ENCODE measurements around the gene AGFG2.

AGFG2 gene

GRCh38 chr7:100552532-100552931 lies 13.5 kb downstream of the AGFG2 start:
- no peak for TF ChIP-seq CTCF (IDR thresholded peaks at IDR 0.05; ENCODE audit: poor library complexity, severe bottlenecking)
- no peak for ATAC-seq (ENCODE audit: low read depth)

GRCh38 chr7:100553032-100553431 lies 14.0 kb downstream of the AGFG2 start:
- TF ChIP-seq CTCF (IDR thresholded peaks at IDR 0.05; ENCODE audit: poor library complexity, severe bottlenecking) = no peak
- Histone ChIP-seq H3K36me3 (ENCODE audit: low read depth) (peaks cover 57% of the 10 kb centered on the region), H3K4me3 (ENCODE audit: severe bottlenecking) (no peak overlapping the region), H3K27ac (ENCODE audit: poor library complexity, severe bottlenecking) (no peak overlapping the region), H3K4me1 (ENCODE audit: insufficient read depth, poor library complexity, severe bottlenecking) (peaks cover 5% of the 10 kb centered on the region), H3K27me3 (ENCODE audit: insufficient read depth, poor library complexity, severe bottlenecking) (no peaks in the 10 kb centered on the region), H3K9me3 (ENCODE audit: severe bottlenecking) (no peaks in the 10 kb centered on the region)
- no peak for ATAC-seq (ENCODE audit: low read depth)
- no peak for DNase-seq (ENCODE audit: low spot score)

More at GRCh38 chr7:100552532-100552931, 13.5 kb downstream of the AGFG2 start:
- Histone ChIP-seq H3K36me3 (ENCODE audit: low read depth) (peaks cover 57% of the 10 kb centered on the region), H3K4me3 (ENCODE audit: severe bottlenecking) (no peak overlapping the region), H3K27me3 (ENCODE audit: insufficient read depth, poor library complexity, severe bottlenecking) (no peaks in the 10 kb centered on the region), H3K9me3 (ENCODE audit: severe bottlenecking) (no peaks in the 10 kb centered on the region), H3K27ac (ENCODE audit: poor library complexity, severe bottlenecking) (no peak overlapping the region), H3K4me1 (ENCODE audit: insufficient read depth, poor library complexity, severe bottlenecking) (peaks cover 10% of the 10 kb centered on the region)
- DNase-seq (ENCODE audit: low spot score) = no peak

GRCh38 chr7:100555701-100556100 lies 16.7 kb downstream of the AGFG2 start:
- Histone ChIP-seq H3K27ac (ENCODE audit: poor library complexity, severe bottlenecking) (peak overlapping the region; percentile 25), H3K9me3 (ENCODE audit: severe bottlenecking) (no peaks in the 10 kb centered on the region), H3K27me3 (ENCODE audit: insufficient read depth, poor library complexity, severe bottlenecking) (no peaks in the 10 kb centered on the region), H3K4me1 (ENCODE audit: insufficient read depth, poor library complexity, severe bottlenecking) (peaks cover 3% of the 10 kb centered on the region), H3K4me3 (ENCODE audit: severe bottlenecking) (no peak overlapping the region), H3K36me3 (ENCODE audit: low read depth) (peaks cover 40% of the 10 kb centered on the region)
- TF ChIP-seq CTCF (IDR thresholded peaks at IDR 0.05; ENCODE audit: poor library complexity, severe bottlenecking) = no peak
- DNase-seq (ENCODE audit: low spot score) (no peak), ATAC-seq (ENCODE audit: low read depth) (no peak)

- Histone ChIP-seq H3K9me3 (ENCODE audit: severe bottlenecking) (no peaks in the 10 kb centered on the region), H3K4me1 (ENCODE audit: insufficient read depth, poor library complexity, severe bottlenecking) (peaks cover 3% of the 10 kb centered on the region), H3K27ac (ENCODE audit: poor library complexity, severe bottlenecking) (no peak overlapping the region), H3K36me3 (ENCODE audit: low read depth) (peaks cover 40% of the 10 kb centered on the region), H3K27me3 (ENCODE audit: insufficient read depth, poor library complexity, severe bottlenecking) (no peaks in the 10 kb centered on the region), H3K4me3 (ENCODE audit: severe bottlenecking) (no peak overlapping the region)
- no peak for ATAC-seq (ENCODE audit: low read depth)
- no peak for TF ChIP-seq CTCF (IDR thresholded peaks at IDR 0.05; ENCODE audit: poor library complexity, severe bottlenecking)
- DNase-seq (ENCODE audit: low spot score) = no peak
Measured at GRCh38 chr7:100556541-100556940, 17.5 kb downstream of the AGFG2 start.

GRCh38 chr7:100559127-100559526 lies 20.1 kb downstream of the AGFG2 start:
- no peak overlapping the region for H3K4me3 ChIP-seq (ENCODE audit: severe bottlenecking)
- peaks cover 3% of the 10 kb centered on the region for H3K4me1 ChIP-seq (ENCODE audit: insufficient read depth, poor library complexity, severe bottlenecking)
- no peak for TF ChIP-seq CTCF (IDR thresholded peaks at IDR 0.05; ENCODE audit: poor library complexity, severe bottlenecking)
- no peaks in the 10 kb centered on the region for H3K9me3 ChIP-seq (ENCODE audit: severe bottlenecking)
- H3K27me3 ChIP-seq (ENCODE audit: insufficient read depth, poor library complexity, severe bottlenecking) = no peaks in the 10 kb centered on the region
- H3K27ac ChIP-seq (ENCODE audit: poor library complexity, severe bottlenecking) = no peak overlapping the region
- DNase-seq (ENCODE audit: low spot score) (no peak), ATAC-seq (ENCODE audit: low read depth) (no peak)
- peaks cover 22% of the 10 kb centered on the region for H3K36me3 ChIP-seq (ENCODE audit: low read depth)
